Natural killer cell (primary cell): ENCODE results near the gene CSMD2. TPM values are rescaled to one million over a fixed set of nuclear protein-coding genes. Genes with fewer than 3 reads are reported as not detected.

ENCODE experiments used
- ATAC-seq, 3 donors: fragments of 150-1000 bp in 2 of 3; fragments of 200-7000 bp in 1 of 3; cut with Tn5 transposase; 1 replicate in 1 of 3; 2 replicates in 2 of 3; pipeline ENCODE4 v1.10.0; 2021; ENCODE audit warnings: mild to moderate bottlenecking in 2 of 3, moderate library complexity in 2 of 3
- DNase-seq, 2 donors: peaks; one replicate each; pipeline versions ENCODE4 v3.0.0 to v3.0.0-alpha.2; 2013 to 2021; ENCODE audit warnings: mixed read lengths in 1 of 2
- H3K27ac ChIP-seq: one replicate; pipeline ENCODE4 v1.5.1; 2013; ENCODE audit warnings: mild to moderate bottlenecking, low read length
- H3K27me3 ChIP-seq: one replicate; pipeline ENCODE4 v1.6.1; 2013; ENCODE audit warnings: low read length; ENCODE audit not compliant: control insufficient read depth, insufficient read depth
- H3K36me3 ChIP-seq: one replicate; pipeline ENCODE4 v1.6.1; 2013; ENCODE audit warnings: low read length; ENCODE audit not compliant: control insufficient read depth, insufficient read depth
- H3K4me1 ChIP-seq: one replicate; pipeline ENCODE4 v1.6.1; 2013; ENCODE audit warnings: low read length; ENCODE audit not compliant: control insufficient read depth, insufficient read depth
- H3K4me3 ChIP-seq: one replicate; pipeline ENCODE4 v1.5.1; 2013; ENCODE audit warnings: low read length
- H3K9me3 ChIP-seq: one replicate; pipeline ENCODE4 v1.6.1; 2013; ENCODE audit warnings: low read length; ENCODE audit not compliant: control insufficient read depth, insufficient read depth
- H3K27ac Mint-ChIP-seq, 2 donors: one replicate each; pipeline ENCODE4 v1.8.0; 2022; ENCODE audit warnings: mild to moderate bottlenecking in 2 of 2, mixed read lengths in 2 of 2, moderate library complexity in 1 of 2
- H3K27me3 Mint-ChIP-seq, 2 donors: one replicate each; pipeline ENCODE4 v1.8.0; 2022; ENCODE audit warnings: low read depth in 2 of 2, mixed read lengths in 2 of 2
- H3K36me3 Mint-ChIP-seq: one replicate; pipeline ENCODE4 v1.8.0; 2022; ENCODE audit warnings: mixed read lengths
- H3K4me1 Mint-ChIP-seq, 2 donors: one replicate each; pipeline ENCODE4 v1.8.0; 2022; ENCODE audit warnings: mixed read lengths in 2 of 2
- H3K4me3 Mint-ChIP-seq: one replicate; pipeline ENCODE4 v1.8.0; 2022; ENCODE audit warnings: mild to moderate bottlenecking, moderate library complexity, mixed read lengths
- H3K9me3 Mint-ChIP-seq, 2 donors: one replicate each; pipeline ENCODE4 v1.8.0; 2022; ENCODE audit warnings: mixed read lengths in 2 of 2
- whole genome bisulfite sequencing: methylation state at CpG from one replicate; pipeline ENCODE4 v1.1.7; 2013; ENCODE audit warnings: missing lambda C conversion rate; ENCODE audit not compliant: insufficient coverage; 5-methylcytosine and 5-hydroxymethylcytosine counted together
- intact Hi-C: fragments of 100-400 bp; cut with micrococcal nuclease; formaldehyde crosslinking; loops from one replicate; pipeline ENCODE4 v1.14.2; 2022
- total RNA-seq, 4 donors: library from RNA; stranded (reverse); fragments of 120-200 nt in 1 of 4; gene quantifications; one replicate each; pipeline versions ENCODE4 v1.2.3 to v1.2.4, GENCODE V29; 2013 to 2022
- TF ChIP-seq, protein P1 (sequence below): fragments of 200-600 bp; IDR thresholded peaks from one replicate; pipeline ENCODE4 v1.8.0; 2022; ENCODE audit warnings: antibody characterized with exemption

CSMD2 gene
- total RNA-seq, 3 donors from 2014 or later (not counting 1 experiment from before 2014, with no cell fraction given): not detected

DNA sequence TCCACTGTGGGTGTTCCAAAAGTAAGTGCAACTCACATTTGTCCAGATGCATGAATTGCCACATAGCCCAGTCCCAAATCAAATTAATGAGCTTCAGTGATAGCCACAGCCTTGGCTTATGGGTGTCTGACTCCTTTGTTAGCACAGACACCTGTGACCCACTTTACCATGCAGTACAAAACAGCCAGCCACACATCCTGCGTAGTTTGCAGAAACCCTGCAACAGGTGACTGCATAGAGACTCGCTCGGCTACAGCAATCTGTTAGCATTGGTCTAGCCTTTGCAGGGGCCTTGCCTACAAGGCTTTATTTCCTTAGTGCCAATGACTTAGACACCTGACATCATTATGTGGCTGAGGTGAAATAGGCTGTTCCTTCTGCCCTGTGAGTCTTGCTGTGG lies 135.5 kb downstream of the CSMD2 start:
- 77% methylated on average over 3 of the region's 3 CpGs for WGBS
- Histone ChIP-seq H3K4me3 (no peak overlapping the region), H3K9me3 (no peaks in the 10 kb centered on the region), H3K27me3 (no peaks in the 10 kb centered on the region), H3K36me3 (no peaks in the 10 kb centered on the region), H3K27ac (no peak overlapping the region), H3K4me1 (no peaks in the 10 kb centered on the region)
- peaks cover 16 to 58% of the 10 kb centered on the region in 2 donors for H3K27me3 Mint-ChIP-seq
- intact Hi-C loops: no loop called here
- H3K36me3 Mint-ChIP-seq: no peaks in the 10 kb centered on the region
- no peaks in the 10 kb centered on the region for H3K9me3 Mint-ChIP-seq
- no peak overlapping the region for H3K4me3 Mint-ChIP-seq
- ATAC-seq (no peak), DNase-seq (no peak)
- no peak overlapping the region for H3K27ac Mint-ChIP-seq
- H3K4me1 Mint-ChIP-seq: no peaks in the 10 kb centered on the region
- TF ChIP-seq, protein P1, sequence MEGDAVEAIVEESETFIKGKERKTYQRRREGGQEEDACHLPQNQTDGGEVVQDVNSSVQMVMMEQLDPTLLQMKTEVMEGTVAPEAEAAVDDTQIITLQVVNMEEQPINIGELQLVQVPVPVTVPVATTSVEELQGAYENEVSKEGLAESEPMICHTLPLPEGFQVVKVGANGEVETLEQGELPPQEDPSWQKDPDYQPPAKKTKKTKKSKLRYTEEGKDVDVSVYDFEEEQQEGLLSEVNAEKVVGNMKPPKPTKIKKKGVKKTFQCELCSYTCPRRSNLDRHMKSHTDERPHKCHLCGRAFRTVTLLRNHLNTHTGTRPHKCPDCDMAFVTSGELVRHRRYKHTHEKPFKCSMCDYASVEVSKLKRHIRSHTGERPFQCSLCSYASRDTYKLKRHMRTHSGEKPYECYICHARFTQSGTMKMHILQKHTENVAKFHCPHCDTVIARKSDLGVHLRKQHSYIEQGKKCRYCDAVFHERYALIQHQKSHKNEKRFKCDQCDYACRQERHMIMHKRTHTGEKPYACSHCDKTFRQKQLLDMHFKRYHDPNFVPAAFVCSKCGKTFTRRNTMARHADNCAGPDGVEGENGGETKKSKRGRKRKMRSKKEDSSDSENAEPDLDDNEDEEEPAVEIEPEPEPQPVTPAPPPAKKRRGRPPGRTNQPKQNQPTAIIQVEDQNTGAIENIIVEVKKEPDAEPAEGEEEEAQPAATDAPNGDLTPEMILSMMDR: no peak

DNA sequence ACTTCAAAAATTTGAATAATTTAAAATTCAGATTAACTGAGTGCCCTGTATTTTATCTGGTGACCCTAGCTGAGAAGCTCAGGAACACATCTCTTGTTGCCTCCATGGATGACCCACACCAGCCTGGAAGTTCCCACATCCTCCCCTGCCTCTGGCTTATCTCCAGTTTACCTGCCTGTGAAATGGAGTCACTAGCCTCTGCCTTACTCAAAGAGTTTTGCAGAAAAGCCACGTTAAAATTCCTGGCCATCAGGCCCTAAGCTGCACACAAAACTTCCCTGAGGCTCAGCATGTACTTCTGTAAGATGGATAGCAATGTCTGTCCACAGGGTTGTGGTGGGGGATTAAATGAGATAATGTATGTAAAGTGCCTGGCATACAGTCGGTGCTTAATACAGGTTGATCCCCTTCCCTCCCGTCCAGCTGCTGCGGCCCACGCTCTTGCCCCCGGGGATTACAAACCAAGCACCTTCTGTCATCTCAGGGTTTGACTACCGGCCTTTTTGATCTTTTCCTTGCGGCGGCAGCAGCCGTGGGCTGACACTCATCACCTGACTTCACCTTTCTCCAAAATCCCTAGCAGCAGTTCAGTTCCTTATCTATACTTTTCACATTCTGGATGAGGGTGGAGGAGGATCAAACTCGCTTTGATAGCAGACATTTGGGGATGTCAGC lies 136.5 kb downstream of the CSMD2 start:
- H3K4me1 Mint-ChIP-seq: no peaks in the 10 kb centered on the region
- 78% methylated on average over 11 of the region's 11 CpGs for WGBS
- Histone ChIP-seq H3K36me3 (no peaks in the 10 kb centered on the region), H3K9me3 (no peaks in the 10 kb centered on the region), H3K4me1 (no peaks in the 10 kb centered on the region), H3K4me3 (no peak overlapping the region), H3K27me3 (no peaks in the 10 kb centered on the region), H3K27ac (no peak overlapping the region)
- no peaks in the 10 kb centered on the region for H3K9me3 Mint-ChIP-seq
- H3K27me3 Mint-ChIP-seq: peaks cover 16 to 54% of the 10 kb centered on the region in 2 donors
- intact Hi-C loops: no loop called here
- no peak for ATAC-seq
- TF ChIP-seq, protein P1: no peak
- no peak overlapping the region for H3K4me3 Mint-ChIP-seq
- H3K36me3 Mint-ChIP-seq: no peaks in the 10 kb centered on the region
- H3K27ac Mint-ChIP-seq: no peak overlapping the region
- no peak for DNase-seq

DNA sequence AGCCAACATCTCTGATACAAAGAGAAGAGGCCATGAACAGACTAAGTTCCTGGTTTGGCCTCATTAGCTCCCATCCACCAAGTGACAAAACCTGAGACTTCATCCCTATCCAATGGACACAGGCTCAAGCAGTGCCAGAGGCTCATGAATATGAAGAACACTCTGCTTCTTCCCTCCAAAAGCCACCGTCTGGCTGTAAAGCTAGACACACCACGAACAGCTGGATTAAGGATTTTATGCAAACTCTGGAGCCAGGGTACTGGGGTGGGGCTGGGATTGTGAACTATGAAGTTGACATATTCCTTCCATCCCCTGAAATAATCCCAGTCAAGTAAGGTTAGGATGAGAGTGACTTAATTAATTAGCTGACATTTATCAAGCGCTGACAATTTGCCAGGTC lies 139.4 kb downstream of the CSMD2 start:
- DNase-seq: no peak
- no peak for ATAC-seq
- 89% methylated on average over 3 of the region's 3 CpGs for WGBS
- no peak overlapping the region for H3K4me3 Mint-ChIP-seq
- Histone ChIP-seq H3K36me3 (no peaks in the 10 kb centered on the region), H3K4me1 (no peaks in the 10 kb centered on the region), H3K27me3 (no peaks in the 10 kb centered on the region), H3K27ac (no peak overlapping the region), H3K4me3 (no peak overlapping the region), H3K9me3 (no peaks in the 10 kb centered on the region)
- TF ChIP-seq, protein P1: no peak
- no peak overlapping the region for H3K27ac Mint-ChIP-seq
- H3K4me1 Mint-ChIP-seq: no peaks in the 10 kb centered on the region
- no peaks in the 10 kb centered on the region for H3K9me3 Mint-ChIP-seq
- peaks cover 20 to 48% of the 10 kb centered on the region in 2 donors for H3K27me3 Mint-ChIP-seq
- H3K36me3 Mint-ChIP-seq: no peaks in the 10 kb centered on the region
- intact Hi-C loops: no loop called here

DNA sequence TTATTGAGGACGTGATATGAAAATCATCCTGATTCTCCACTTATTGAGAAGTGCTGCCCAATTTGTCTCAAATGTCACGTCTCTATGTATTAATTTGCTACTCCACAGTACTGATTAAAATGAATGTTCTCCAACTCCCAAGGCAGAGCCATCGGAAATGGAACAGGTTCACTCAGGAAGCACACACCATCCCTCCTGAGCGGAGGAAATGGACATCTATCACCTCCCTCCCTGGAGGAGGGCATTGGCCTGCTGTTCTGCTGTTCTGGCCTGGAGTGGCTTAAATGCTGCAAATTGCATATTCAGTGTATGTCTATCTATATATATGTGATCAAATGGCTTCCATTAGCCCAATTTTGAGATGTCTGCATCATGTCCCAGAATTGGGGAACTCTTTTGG lies 140.5 kb downstream of the CSMD2 start:
- no peak for ATAC-seq
- H3K4me3 ChIP-seq: no peak overlapping the region
- Mint-ChIP-seq H3K27ac (no peak overlapping the region), H3K9me3 (no peaks in the 10 kb centered on the region), H3K36me3 (no peaks in the 10 kb centered on the region), H3K4me3 (no peak overlapping the region), H3K27me3 (peaks cover 25 to 54% of the 10 kb centered on the region in 2 donors), H3K4me1 (no peaks in the 10 kb centered on the region)
- no peaks in the 10 kb centered on the region for H3K27me3 ChIP-seq
- H3K27ac ChIP-seq: no peak overlapping the region
- intact Hi-C loops: no loop called here
- TF ChIP-seq, protein P1: no peak
- H3K9me3 ChIP-seq: no peaks in the 10 kb centered on the region
- H3K4me1 ChIP-seq: no peaks in the 10 kb centered on the region
- no peaks in the 10 kb centered on the region for H3K36me3 ChIP-seq
- WGBS: 85% methylated on average over 3 of the region's 4 CpGs
- DNase-seq: no peak
